PC-3 (cell line): Measurements from ENCODE around the gene TBC1D12. TPM values are rescaled to one million over a fixed set of nuclear protein-coding genes. Genes with fewer than 3 reads are reported as not detected.

Experiments used
- ATAC-seq: fragments of 200-7000 bp; cut with Tn5 transposase; 2 replicates; pipeline ENCODE4 v1.9.1; 2020; ENCODE audit warnings: mild to moderate bottlenecking, moderate library complexity
- BruUV-seq: library from RNA; stranded (reverse); fragments of 400-500 nt; replicated peaks from 2 replicates; lab custom pipeline; 2021; lab: Mats Ljungman, UMichigan
- CTCF ChIA-PET: fragments of 300-600 bp; sonication (Branson Sonifier 250); formaldehyde crosslinking; loops from one replicate; lab custom pipeline; 2022; ENCODE audit warnings: antibody characterized with exemption; lab: Charles Lee
- POLR2A ChIA-PET: fragments of 300-600 bp; sonication (Branson Sonifier 250); formaldehyde crosslinking; loops from one replicate; lab custom pipeline; 2022; ENCODE audit warnings: antibody characterized with exemption; ENCODE audit not compliant: unreplicated experiment; lab: Charles Lee
- DNase-seq: peaks from one replicate; pipeline ENCODE4 v3.0.0-alpha.2; 2015
- H2AFZ ChIP-seq: fragments of 300-600 bp; sonication (generic); 2 replicates; pipeline ENCODE4 v1.6.0; 2016; ENCODE audit warnings: antibody characterized with exemption, low read length
- H3F3A ChIP-seq: fragments of 300-600 bp; sonication (generic); one replicate; pipeline ENCODE4 v1.6.0; 2017; ENCODE audit warnings: antibody characterized with exemption, low read length, control low read depth, mild to moderate bottlenecking; ENCODE audit not compliant: unreplicated experiment
- H3K27ac ChIP-seq: fragments of 300-600 bp; sonication (generic); 2 replicates; pipeline ENCODE4 v1.5.1; 2016; ENCODE audit warnings: mild to moderate bottlenecking, low read length
- H3K27me3 ChIP-seq: fragments of 300-600 bp; sonication (generic); 2 replicates; pipeline ENCODE4 v1.6.1; 2016; ENCODE audit warnings: low read length, mixed read lengths
- H3K36me3 ChIP-seq: fragments of 300-600 bp; sonication (generic); 2 replicates; pipeline ENCODE4 v1.6.1; 2016; ENCODE audit warnings: low read depth, mixed run types, low read length, mixed read lengths
- H3K4me1 ChIP-seq: fragments of 300-600 bp; sonication (generic); 2 replicates; pipeline ENCODE4 v1.5.1; 2016; ENCODE audit warnings: low read length; ENCODE audit not compliant: insufficient read depth
- H3K4me2 ChIP-seq: fragments of 300-600 bp; sonication (generic); 2 replicates; pipeline ENCODE4 v1.6.0; 2016; ENCODE audit warnings: low read length
- H3K4me3 ChIP-seq: fragments of 300-600 bp; sonication (generic); 2 replicates; pipeline ENCODE4 v1.5.1; 2016; ENCODE audit warnings: mild to moderate bottlenecking, low read length, mixed read lengths
- H3K79me2 ChIP-seq: fragments of 300-600 bp; sonication (generic); 2 replicates; pipeline ENCODE4 v1.6.1; 2017; ENCODE audit warnings: low read length, mixed read lengths
- H3K9ac ChIP-seq: fragments of 300-600 bp; sonication (generic); 2 replicates; pipeline ENCODE4 v1.6.0; 2016; ENCODE audit warnings: mild to moderate bottlenecking, low read length
- H3K9me2 ChIP-seq: fragments of 300-600 bp; sonication (generic); replicated peaks from 2 replicates; pipeline ENCODE4 v1.6.1; 2016; ENCODE audit warnings: mixed run types, low read length, mixed read lengths
- H3K9me3 ChIP-seq: fragments of 300-600 bp; sonication (generic); 2 replicates; pipeline ENCODE4 v1.6.1; 2016; ENCODE audit warnings: low read length, mixed read lengths
- H4K20me1 ChIP-seq: fragments of 300-600 bp; sonication (generic); 2 replicates; pipeline ENCODE4 v1.6.1; 2016; ENCODE audit warnings: low read length, mixed read lengths
- CTCF ChIP-seq: fragments of 300-600 bp; sonication (generic); conservative IDR thresholded peaks from 2 replicates; pipeline ENCODE4 v1.5.1; 2017; ENCODE audit warnings: antibody characterized with exemption, low read depth, mild to moderate bottlenecking, low read length
- EZH2 ChIP-seq: fragments of 300-600 bp; sonication (generic); IDR thresholded peaks from one replicate; pipeline ENCODE4 v1.6.1; 2017; ENCODE audit warnings: antibody characterized with exemption, mild to moderate bottlenecking, low read length; ENCODE audit not compliant: unreplicated experiment
- EZH2phosphoT487 ChIP-seq: fragments of 300-600 bp; sonication (generic); IDR thresholded peaks from 2 replicates; pipeline ENCODE4 v1.6.1; 2018; ENCODE audit warnings: mild to moderate bottlenecking, antibody characterized with exemption, low read length, borderline replicate concordance
- intact Hi-C: fragments of 100-400 bp; cut with micrococcal nuclease; formaldehyde crosslinking; loops from 2 replicates; pipeline ENCODE4 v1.9.0; 2023
- total RNA-seq: library from RNA; depleted of rRNA; stranded (reverse); fragments of >200 nt; gene quantifications from 2 replicates; pipeline ENCODE4 v1.2.3, GENCODE V29; 2014

The TBC1D12 gene
- total RNA-seq, 1 experiment from 2014 or later, result 4.5 TPM

GRCh38 chr10:94450782-94451181, 48.4 kb downstream of the TBC1D12 start:
- H3K4me1 ChIP-seq, result no peaks in the 10 kb centered on the region
- intact Hi-C loops, result no loop called here
- no peaks in the 10 kb centered on the region for H3K79me2 ChIP-seq
- no peak overlapping the region for H3K9ac ChIP-seq
- H3K27ac ChIP-seq, result no peak overlapping the region
- no peak overlapping the region for H3K4me2 ChIP-seq
- H2AFZ ChIP-seq, result no peak overlapping the region
- CTCF ChIA-PET, result no interaction called here
- no peaks in the 10 kb centered on the region for H3K9me3 ChIP-seq
- H3F3A ChIP-seq, result no peaks in the 10 kb centered on the region
- no peak overlapping the region for H3K4me3 ChIP-seq
- no peaks in the 10 kb centered on the region for H3K9me2 ChIP-seq
- POLR2A ChIA-PET, result no interaction called here
- no TSS peak for BruUV-seq
- no peaks in the 10 kb centered on the region for H4K20me1 ChIP-seq
- TF ChIP-seq EZH2 (no peak), CTCF (no peak), EZH2phosphoT487 (no peak)
- H3K36me3 ChIP-seq, result no peaks in the 10 kb centered on the region; the same call in 1 of the 2 replicates
- ATAC-seq, result no peak
- no peak for DNase-seq
- H3K27me3 ChIP-seq, result no peaks in the 10 kb centered on the region

GRCh38 chr10:94451883-94452519, 49.7 kb downstream of the TBC1D12 start:
- DNase-seq (no peak), ATAC-seq (no peak)
- Histone ChIP-seq H4K20me1 (no peaks in the 10 kb centered on the region), H3K4me3 (no peak overlapping the region), H3K9me2 (no peaks in the 10 kb centered on the region), H3K27me3 (no peaks in the 10 kb centered on the region), H3K4me1 (no peaks in the 10 kb centered on the region), H3K9me3 (no peaks in the 10 kb centered on the region), H3K36me3 (no peaks in the 10 kb centered on the region; the same call in 1 of the 2 replicates), H3K27ac (no peak overlapping the region), H3K79me2 (no peaks in the 10 kb centered on the region), H3K9ac (no peak overlapping the region), H2AFZ (no peak overlapping the region), H3K4me2 (no peak overlapping the region), H3F3A (no peaks in the 10 kb centered on the region)
- TF ChIP-seq EZH2phosphoT487 (no peak), CTCF (no peak), EZH2 (no peak)
- ChIA-PET POLR2A (no interaction called here), CTCF (no interaction called here)
- no TSS peak for BruUV-seq
- intact Hi-C loops, result no loop called here

- H3F3A ChIP-seq, result no peaks in the 10 kb centered on the region
- ChIA-PET POLR2A (no interaction called here), CTCF (no interaction called here)
- DNase-seq (no peak), ATAC-seq (no peak)
- no peaks in the 10 kb centered on the region for H4K20me1 ChIP-seq
- H3K27ac ChIP-seq, result no peak overlapping the region
- H3K4me2 ChIP-seq, result no peak overlapping the region
- no peaks in the 10 kb centered on the region for H3K27me3 ChIP-seq
- no peaks in the 10 kb centered on the region for H3K4me1 ChIP-seq
- no peaks in the 10 kb centered on the region for H3K9me3 ChIP-seq
- H3K9ac ChIP-seq, result no peak overlapping the region
- TF ChIP-seq EZH2phosphoT487 (no peak), CTCF (no peak), EZH2 (no peak)
- intact Hi-C loops, result no loop called here
- H3K4me3 ChIP-seq, result no peak overlapping the region
- BruUV-seq, result no TSS peak
- H2AFZ ChIP-seq, result no peak overlapping the region
- H3K79me2 ChIP-seq, result no peaks in the 10 kb centered on the region
- H3K36me3 ChIP-seq, result no peaks in the 10 kb centered on the region
- H3K9me2 ChIP-seq, result no peaks in the 10 kb centered on the region
Measured at GRCh38 chr10:94456942-94457341, 54.6 kb downstream of the TBC1D12 start.
